GM19238 (cell line): ENCODE data around the gene ADGRL3.
"Not testable (repeated sequence)": the region's sequence is repeated elsewhere in the genome, so short reads cannot be mapped to it uniquely, and the experiment has no call there.

Experiments
- DNase-seq: peaks from one replicate; pipeline ENCODE4 v3.0.0; 2011; ENCODE audit warnings: low spot score; ENCODE audit not compliant: insufficient read length

Gene ADGRL3

DNA sequence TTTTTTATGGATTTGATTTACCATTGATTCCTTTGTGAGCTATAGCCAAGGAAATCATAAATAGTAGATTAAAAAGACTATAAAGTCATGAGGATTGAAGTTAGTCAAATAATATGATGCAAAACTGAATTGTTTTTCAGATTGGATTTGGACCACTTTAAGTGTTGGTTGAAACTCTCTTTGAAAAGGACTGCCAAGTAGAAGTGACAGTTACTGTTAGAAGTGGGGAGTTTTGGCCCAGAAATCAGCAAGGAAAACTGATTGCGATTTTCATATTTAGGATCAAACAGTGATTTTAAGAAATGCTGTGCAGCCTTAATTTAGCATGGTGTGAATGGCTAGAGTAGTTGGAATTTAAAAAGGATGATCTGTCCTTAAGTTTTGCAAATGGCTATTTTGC is 4.9 kb downstream of the ADGRL3 start:
- no peak for DNase-seq

DNA sequence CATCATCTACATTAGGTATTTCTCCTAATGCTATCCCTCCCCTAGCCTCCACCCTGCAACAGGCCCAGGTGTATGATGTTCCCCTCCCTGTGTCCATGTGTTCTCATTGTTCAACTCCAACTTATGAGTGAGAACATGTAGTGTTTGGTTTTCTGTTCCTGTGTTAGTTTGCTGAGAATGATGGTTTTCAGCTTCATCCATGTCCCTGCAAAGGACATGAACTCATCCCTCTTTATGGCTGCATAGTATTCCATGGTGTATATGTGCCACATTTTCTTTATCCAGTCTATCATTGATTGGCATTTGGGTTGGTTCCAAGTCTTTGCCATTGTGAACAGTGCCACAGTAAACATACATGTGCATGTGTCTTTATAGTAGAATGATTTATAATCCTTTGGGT is 7.0 kb downstream of the ADGRL3 start:
- DNase-seq: not testable (repeated sequence)

DNA sequence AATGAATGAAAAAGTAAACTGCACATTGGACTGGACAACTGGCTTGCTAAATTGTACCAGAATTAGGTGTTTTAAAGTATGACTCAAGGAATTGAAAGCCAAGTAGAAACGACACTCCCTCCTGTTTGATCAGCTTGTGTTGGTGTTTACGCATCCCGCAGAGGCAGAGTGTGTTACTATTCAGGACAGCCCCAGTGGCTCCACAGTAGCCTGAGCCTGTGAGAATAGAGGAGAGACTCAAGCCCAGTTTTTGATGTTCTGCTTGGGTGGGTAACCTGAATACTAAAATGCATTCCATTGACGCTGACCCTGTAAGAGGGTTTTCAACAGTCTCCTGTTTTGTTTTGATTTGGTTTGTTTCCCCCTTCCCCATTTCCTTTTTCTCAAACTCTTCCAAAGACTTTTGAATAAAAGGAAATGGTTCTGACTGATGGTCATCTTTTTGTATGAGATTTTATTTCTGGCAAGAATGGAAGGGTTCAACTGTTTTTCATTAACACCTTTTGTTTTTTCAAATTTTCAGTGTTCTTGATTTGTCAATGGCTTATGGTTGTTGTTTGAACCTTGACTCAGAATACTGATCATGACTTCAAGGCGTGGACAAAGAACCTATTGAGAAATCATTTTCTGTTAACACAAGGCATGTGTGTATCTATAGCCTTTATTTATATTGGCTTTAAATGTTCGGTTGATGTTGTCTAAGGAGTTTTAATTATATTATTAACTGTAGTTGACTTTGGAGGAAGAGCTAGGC is 10.2 kb downstream of the ADGRL3 start:
- DNase-seq: no peak

DNA sequence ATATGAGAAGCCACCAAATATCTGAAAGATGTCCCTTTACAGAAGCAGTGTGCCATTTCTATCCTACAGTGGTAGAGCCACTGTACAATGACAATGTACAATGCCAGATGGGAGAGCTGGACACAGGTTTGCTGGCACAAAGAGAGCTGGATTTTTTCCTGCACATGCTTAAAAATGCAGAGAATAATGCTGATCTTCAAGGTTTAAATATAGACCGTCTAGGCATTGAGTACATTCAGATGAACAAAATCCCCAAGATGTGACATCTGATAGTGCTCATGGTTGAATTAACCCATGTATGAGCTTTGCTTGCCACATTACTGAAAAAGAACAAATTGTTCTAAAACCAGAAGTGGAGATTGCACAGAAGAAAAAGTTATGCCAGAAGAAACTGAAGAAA is 11.7 kb downstream of the ADGRL3 start:
- DNase-seq: no peak

DNA sequence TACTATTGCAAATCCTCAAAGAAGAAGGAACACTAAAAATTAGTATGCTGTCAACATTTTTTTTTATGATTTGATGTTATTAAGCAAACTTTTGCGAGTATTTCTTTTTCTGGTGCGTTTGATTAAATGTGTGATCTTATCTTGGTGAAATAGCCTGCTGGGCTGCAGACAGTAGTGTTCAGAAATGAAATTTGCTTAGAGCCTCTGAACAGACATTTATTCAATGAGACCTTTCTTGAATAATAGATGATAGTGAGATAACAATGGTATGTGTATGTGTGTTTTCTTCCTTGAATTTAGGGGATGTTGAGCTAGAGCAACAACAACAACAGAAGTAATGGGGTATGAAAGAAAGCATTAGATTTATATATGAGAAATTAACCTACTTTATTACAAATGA is 12.7 kb downstream of the ADGRL3 start:
- DNase-seq: no peak

DNA sequence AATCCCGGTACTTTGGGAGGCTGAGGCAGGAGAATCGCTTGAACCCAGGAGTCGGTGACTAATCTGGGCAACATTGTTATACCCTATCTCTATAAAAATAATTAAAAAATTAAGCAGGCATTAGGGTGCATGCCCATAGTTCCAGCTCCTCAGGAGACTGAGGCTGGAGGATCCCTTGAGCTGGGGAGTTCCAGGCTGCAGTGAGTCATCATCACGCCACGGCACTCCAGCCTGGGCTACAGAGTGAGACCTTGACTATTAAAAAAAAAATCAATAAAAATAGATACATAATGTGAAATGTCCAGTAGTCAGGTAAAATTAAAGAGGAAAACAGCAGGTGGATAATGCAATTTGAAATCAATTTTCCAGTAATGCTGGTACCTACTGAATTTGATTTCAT is 14.6 kb downstream of the ADGRL3 start:
- DNase-seq: no peak

DNA sequence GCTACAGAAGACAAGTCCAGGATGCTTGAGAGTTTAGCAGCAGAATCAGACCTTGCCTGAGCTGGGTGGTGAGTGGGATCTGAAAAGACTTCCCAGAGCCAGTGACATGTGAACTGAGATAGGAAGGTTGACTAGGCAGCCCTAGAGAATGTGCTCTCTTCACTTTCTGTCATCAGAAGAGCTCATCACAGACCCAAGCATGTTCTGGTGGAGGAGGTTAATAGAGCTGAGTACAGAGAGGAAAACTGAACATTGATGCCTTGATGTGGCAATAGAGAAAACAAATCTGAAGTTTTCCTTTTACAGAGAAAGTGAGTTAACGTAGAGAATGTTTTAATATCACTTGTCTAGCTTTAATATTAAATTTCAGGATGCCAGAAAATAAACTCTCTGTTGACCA is 17.1 kb downstream of the ADGRL3 start:
- DNase-seq: no peak

DNA sequence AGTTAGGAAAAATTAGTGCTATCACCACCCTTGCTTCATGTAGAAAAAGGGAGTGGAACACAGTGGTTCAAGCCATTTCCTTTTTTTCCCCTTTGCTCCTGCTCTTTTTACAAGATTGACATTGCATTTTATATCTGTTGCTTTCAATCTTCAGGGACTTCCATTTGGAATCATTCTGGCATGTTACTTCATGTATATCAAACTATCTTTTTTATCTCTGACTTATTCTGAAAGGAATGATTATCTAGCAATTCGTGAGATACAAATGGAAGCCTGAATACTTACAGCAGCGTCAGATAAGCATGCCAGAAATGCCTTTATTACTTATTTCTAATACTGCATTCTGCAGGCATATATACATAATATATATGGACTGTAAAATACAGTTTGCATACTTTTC is 20.4 kb downstream of the ADGRL3 start:
- DNase-seq: no peak

DNA sequence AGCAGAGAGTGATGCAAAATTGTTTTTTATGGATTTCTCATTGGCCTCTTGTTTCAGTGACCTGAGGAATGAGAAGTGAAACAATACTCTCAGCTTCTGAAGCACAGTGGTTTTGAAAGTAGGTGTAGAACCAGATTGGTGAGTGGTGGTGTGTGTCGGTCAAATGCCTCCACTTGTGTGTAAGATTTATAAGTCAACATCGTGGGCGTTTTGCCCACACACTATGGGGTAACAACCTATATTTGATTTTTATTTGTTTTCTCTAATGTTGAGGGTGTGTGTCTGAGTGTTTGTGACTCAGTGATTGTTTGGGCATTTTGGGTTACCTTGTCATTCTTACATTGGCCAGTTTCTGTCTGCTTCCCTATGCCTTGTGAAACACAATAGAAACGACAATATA is 23.3 kb downstream of the ADGRL3 start:
- DNase-seq: no peak

DNA sequence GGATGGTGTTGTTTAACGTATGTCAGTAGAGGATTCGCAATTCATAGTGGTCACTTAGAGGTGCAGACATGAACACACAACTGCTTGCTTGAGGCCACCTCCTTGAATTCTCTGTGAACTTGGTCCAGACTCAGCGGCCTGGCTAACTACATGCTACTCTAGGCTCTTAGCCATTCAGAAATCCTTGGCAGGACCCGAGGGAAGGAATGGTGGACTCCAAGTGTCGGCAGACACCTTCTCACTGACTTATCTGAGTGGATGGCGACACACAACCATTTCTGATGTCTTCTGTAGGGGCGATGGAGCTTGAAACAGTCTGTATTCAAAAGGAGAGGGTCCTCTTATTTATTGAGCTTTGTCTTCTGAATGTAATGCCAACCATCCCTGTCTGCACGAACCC is 24.4 kb downstream of the ADGRL3 start:
- no peak for DNase-seq

DNA sequence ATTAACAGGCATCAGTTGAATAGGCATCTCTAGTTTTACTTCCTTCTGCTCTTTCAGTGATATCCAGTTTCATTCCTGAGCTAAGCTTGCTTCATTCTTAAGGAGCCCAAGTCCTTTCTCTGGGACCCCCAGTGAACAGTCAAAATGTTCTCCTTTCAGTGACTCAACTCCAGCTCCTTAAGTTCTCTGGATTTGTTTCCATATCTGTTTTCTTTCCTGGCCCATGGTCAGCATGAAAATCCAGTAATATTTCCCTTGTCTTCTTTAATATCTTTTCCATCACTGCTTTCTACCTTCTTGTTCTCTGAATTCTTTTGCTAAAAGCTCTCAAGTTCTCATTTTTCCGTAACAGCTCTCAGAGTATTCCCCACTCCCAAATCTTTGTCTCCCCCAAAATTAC is 25.5 kb downstream of the ADGRL3 start:
- no peak for DNase-seq

DNA sequence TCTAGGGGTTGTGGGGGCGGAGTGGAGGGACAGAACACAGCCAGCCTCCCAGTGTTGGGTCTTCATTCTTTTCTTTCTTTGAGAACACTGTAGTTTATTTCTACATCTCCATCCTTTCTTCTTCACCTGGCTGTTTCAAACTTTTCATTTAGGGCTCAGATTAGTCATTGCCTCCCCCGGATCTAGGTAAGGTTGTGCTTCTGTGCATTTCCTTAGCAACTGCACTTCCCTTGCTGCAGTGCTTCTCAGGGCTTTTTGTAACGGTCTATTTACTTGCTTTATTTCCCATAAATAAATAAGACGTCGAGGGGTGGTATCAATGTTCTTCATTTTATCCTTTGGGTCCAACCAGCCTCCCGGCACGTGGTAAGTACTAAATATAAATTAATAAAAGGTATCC is 31.3 kb downstream of the ADGRL3 start:
- DNase-seq: no peak

DNA sequence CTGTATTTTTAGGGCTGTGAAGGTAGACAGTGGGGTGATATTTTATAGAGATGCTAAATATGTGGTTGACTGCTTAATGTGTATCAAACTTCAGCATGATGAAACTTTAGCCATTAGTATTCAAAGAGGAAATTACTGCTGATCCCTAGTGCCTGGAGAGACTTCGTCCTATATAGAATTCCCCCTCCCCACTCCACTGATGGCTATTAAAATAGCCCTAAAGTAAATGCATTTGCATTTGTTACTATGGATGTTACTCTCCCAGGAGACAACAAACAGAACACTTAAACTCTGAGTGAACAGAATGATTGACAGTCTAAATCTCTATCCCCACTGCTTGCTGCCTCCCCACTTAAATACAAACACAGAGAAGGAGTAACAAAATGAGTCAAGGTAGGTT is 39.1 kb downstream of the ADGRL3 start:
- no peak for DNase-seq

DNA sequence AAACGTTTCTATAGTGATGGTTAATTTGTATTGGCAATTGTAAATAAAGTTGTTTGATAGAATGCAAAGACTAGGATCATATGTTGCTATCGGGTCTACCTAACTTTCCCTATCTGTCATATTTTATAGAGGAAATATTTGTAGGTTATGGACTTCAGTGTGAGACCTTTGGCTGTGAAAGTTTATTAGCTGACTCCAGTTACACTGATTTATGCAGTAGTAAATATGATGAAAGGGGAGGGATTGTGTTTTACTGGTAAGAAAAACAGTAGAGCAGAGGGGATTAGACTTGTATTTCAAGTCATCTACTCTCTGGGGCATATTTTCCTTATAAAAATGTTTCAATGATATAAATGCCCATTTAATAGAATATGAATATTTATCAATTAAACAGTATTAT is 43.8 kb downstream of the ADGRL3 start:
- DNase-seq: no peak

DNA sequence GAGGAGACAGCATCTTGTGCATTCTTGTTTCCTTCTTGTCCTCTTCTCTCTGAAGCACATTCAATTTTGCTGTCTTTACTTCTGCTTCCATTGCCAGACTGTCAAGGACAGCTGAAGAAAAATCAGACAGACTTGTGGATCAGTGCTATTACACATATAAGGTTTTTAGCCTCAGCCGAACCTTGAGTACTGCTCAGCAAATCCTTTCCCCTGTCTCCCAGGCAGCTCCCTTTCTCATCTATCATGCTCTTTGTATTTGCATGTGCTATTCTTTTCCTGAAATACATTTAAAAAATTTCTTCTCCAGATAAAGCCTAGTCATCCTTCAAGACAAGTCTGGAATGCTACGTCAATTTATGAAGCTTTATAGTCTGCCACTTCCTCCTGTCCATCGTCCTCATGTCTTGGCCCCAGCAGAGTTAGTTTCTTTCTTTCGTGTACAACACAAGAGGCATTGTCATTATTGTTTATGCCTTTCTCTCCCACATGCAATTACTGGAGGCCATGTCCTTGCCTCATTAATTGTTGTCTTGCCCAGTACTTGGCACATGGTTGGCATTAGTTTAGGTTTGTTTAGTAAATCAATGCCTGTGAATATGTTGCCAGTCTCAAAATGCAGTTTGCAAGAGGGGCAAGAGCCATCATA is 45.1 kb downstream of the ADGRL3 start:
- DNase-seq: no peak

DNA sequence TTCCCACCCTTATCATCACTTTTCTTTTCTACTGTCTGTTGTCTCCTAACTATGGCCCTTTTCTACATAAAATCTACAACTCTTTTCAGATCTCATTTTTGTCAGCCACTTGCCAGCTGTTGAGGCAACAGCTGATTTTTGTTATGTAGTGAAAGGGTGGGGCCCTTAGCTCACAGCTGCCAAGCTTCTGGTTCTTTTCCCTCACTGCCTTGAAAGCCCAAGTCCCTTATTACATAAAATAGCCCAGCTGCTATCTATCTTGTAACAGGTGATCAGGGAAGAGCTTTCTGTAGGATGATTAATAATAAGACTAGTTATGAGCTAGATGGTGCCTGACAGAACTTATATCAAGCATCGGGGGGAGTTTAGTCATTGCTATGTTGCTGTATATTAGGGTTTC is 45.9 kb downstream of the ADGRL3 start:
- no peak for DNase-seq

DNA sequence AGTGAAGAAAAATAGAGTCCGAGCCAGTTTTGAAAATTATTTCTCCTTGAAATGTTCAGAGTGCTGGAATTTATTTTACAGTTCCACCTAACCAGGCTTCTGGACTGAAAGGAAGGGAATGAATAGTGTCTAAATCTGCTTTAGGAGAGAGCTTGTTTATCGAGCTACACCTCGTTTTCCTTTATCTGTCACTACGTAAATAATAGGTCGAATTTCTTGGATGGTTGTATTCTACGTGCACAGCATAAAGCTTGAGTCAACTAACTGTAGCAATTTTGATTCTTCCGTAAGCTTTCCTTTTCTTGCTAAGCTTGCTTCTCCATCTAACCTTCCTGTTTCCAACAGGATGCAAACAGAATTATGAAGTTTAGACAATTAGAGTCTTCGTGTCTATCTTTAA is 48.6 kb downstream of the ADGRL3 start:
- no peak for DNase-seq

DNA sequence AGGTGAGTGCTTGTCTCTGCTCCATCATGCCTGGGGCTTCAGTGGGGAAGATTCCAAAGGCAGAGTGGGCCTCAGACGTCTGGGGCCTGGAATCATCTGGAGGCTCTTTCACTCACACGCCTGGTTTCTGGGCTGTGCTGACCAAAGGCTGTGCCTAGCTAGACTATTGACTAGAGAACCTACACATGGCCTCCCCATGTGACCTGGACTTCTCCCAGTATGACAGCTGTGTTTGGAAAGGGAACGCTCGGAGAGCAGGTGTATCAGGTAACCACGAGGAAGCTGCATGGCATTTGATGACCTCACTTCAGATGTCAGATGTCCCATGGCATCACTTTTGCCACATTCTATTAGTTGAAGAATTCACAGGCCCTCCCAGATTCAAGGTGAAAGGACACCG is 51.0 kb downstream of the ADGRL3 start:
- DNase-seq: no peak

DNA sequence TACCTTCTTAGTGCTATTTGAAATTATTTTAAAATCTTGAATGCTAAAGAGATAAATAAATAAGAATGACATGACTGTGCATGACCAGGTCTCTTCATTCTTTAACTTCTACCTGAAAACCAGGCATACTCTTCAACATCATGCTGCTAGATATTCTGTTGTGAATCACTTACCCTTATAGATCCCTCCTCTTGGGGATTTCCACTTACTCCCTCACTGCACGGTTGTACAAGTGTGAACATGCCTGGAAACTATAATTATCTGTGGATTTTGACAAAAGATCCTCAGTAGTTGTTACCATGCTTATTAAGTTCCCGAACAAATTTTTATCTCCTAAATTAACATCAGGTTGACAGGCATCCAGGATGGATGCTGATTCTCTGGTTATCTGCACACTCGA is 54.3 kb downstream of the ADGRL3 start:
- no peak for DNase-seq

DNA sequence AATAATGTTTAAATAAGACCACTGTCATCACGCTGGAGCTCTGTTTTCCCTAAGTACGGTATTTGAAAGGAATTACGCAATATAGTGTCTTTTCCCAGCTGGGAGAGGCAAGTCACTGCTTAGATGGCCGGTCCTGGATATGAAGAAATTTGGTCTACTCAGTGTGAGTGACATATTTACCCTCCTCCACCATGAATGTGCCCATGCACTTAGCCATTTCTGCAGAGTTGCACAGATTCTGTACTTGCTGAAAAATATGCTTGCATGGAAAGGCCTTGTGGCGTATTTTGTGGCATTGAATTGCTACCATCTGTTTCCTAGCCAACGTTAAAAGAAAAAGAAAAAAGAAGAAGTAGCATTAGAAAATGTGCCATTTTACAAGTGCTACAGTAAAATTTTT is 73.1 kb downstream of the ADGRL3 start:
- no peak for DNase-seq

DNA sequence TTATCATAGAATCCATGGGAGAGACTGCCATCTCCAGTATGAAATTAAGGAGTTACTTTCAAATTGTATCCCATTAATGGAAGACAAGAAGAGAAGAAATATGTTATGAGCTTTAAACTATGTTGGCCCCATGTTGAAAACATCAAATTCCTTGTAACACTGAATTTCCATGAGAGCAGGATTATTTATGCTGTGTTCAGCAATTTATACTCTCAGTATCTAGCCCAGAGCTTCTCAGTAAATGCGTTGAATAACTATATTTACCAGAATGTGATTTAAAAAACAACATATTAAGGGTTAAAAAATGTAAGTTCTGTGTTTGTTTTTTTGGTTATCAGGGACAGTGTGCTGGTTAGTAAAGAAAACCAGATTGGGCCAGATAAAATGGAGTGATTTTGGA is 74.2 kb downstream of the ADGRL3 start:
- DNase-seq: no peak

DNA sequence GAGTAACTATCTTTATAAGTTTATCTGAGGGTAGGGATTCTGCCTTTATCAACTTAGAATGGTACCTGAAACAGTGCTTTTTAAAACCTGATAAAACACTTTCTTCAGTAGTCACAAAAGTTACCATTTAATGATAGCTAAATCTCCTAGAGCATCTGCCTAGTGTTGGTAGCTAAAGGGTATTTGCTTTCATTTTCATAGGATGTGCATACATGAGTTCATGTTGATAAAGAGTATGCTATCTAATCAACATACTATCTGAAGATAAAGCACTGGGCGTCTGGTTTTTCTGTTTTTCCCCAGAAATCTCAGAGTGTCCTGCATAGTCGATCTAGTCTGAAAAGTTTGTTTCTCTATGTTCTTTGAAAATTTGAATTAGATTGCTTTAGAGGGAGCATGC is 75.1 kb downstream of the ADGRL3 start:
- DNase-seq: no peak

DNA sequence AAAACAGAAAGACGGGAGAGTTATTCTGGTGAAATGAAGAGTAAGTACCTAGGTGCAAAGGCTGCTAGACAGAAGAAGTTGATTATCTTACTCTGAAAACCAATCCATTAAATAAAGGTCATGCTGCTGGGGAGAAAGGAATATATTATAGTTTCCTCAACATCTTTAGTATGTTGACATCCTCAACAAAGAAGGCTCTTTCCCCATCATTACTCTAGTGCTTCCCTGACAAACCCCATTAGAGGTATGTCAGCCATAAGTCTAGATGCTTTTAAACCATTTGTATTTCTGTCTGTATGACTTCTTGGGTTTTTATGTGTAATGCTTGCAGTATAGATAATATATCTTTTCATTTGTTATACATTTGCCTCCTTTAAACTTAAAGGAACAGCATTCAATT is 75.9 kb downstream of the ADGRL3 start:
- no peak for DNase-seq
